ENCODE data around the gene ADAMTS9.

DNA sequence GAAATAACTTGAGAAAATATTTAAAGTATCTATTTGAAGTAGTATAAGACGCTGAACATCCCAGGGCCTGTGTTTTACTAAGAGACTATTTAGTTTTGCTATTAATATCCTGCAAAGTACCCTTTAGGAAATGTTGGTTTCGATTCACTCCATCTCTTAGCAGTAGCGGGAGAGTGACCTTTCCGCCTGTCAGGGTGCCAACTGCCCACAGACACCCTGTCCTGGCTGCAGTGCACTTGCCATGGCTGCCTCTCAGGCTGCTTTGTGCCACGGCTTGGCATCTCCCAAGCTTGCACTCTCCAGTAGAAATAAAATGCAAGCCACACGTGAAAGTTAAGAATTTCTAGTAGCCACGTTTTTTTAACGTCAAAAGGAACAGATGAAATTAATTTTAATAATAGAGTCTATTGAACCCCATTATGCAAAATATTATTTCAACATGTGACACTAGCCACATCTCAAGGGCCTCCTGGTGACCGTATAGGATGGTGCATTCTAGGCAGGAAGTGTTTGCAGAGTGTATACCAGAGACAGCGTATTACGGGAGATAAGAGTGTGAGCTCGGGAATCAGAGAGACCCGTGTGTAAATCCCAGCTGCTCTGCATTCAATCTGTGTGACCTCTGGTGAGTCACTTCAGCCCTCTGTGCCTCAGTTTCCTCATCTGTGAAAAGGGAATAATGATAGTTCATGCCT, 19.8 kb downstream of the ADAMTS9 start:
- TF ChIP-seq EZH2 (IDR thresholded peaks at IDR 0.05; ENCODE audit: borderline replicate concordance, low read depth, low read length, severe bottlenecking), result no peak
- no peak for TF ChIP-seq POLR2A (IDR thresholded peaks at IDR 0.05; ENCODE audit: low read depth, low read length)
- TF ChIP-seq CTCF (IDR thresholded peaks at IDR 0.05; ENCODE audit: extremely low read depth in 1 of 2, insufficient read depth in 1 of 2, low read depth in 1 of 2, low read length in 2 of 2), result no peak
